ENCODE results near the gene PXK. TPM values are rescaled to one million over a fixed set of nuclear protein-coding genes. Genes with fewer than 3 reads are reported as not detected.

Gene PXK
- total and polyA plus RNA-seq, 10 of the 15 experiments (the other 5 are each of a cell fraction or from before 2014, with no cell fraction given), result 8.4 to 38.0 (median 27.6) TPM

- TF ChIP-seq NBN (IDR thresholded peaks at IDR 0.05), result 0 out of 2 replicates have a peak, but pooled peaks have one; percentile 14
- TF ChIP-seq POU2F2 (IDR thresholded peaks at IDR 0.05; ENCODE audit: borderline replicate concordance, low read depth, low read length), result peak; percentile 12; the same call in 1 of the 3 replicates
- peak; percentile 44 for TF ChIP-seq RUNX3 (IDR thresholded peaks at IDR 0.05; ENCODE audit: low read length)
- peak; percentile 48; the same call in 1 of the 2 replicates for TF ChIP-seq CREM (IDR thresholded peaks at IDR 0.05; ENCODE audit: low read depth)
- peak; percentile 35; the same call in 1 of the 2 replicates for TF ChIP-seq TCF12 (IDR thresholded peaks at IDR 0.05; ENCODE audit: low read depth, low read length)
- TF ChIP-seq CBX3 (IDR thresholded peaks at IDR 0.05; ENCODE audit: borderline replicate concordance, low read depth), result no peak
- TF ChIP-seq MTA3 (IDR thresholded peaks at IDR 0.05; ENCODE audit: borderline replicate concordance, low read length), result 0 out of 2 replicates have a peak, but pooled peaks have one; percentile 12
- 0 out of 2 replicates have a peak, but pooled peaks have one; percentile 11 for TF ChIP-seq RELB (IDR thresholded peaks at IDR 0.05; ENCODE audit: low read depth)
- peak; percentile 40; the same call in 1 of the 2 replicates for TF ChIP-seq BCL11A (IDR thresholded peaks at IDR 0.05; ENCODE audit: low read depth, low read length)
- TF ChIP-seq, protein P1, sequence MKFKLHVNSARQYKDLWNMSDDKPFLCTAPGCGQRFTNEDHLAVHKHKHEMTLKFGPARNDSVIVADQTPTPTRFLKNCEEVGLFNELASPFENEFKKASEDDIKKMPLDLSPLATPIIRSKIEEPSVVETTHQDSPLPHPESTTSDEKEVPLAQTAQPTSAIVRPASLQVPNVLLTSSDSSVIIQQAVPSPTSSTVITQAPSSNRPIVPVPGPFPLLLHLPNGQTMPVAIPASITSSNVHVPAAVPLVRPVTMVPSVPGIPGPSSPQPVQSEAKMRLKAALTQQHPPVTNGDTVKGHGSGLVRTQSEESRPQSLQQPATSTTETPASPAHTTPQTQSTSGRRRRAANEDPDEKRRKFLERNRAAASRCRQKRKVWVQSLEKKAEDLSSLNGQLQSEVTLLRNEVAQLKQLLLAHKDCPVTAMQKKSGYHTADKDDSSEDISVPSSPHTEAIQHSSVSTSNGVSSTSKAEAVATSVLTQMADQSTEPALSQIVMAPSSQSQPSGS (IDR thresholded peaks at IDR 0.05; ENCODE audit: low read length), result no peak
- TF ChIP-seq BHLHE40 (IDR thresholded peaks at IDR 0.05; ENCODE audit: borderline replicate concordance in 1 of 2, low read depth in 2 of 2, low read length in 1 of 2), result peak in 1 of 2 experiments; percentile 14; a peak in 1 of 4 replicates
- TF ChIP-seq EGR1 (IDR thresholded peaks at IDR 0.05; ENCODE audit: borderline replicate concordance in 1 of 2, low read depth in 2 of 2, low read length in 2 of 2), result no peak
- no peak for TF ChIP-seq HDGF (IDR thresholded peaks at IDR 0.05)
- peak; percentile 78; the same call in 1 of the 2 replicates for TF ChIP-seq SPI1 (IDR thresholded peaks at IDR 0.05; ENCODE audit: borderline replicate concordance, insufficient read depth, low read depth, low read length)
- no peak for TF ChIP-seq ZNF207 (IDR thresholded peaks at IDR 0.05; ENCODE audit: borderline replicate concordance)
- TF ChIP-seq, protein P2, sequence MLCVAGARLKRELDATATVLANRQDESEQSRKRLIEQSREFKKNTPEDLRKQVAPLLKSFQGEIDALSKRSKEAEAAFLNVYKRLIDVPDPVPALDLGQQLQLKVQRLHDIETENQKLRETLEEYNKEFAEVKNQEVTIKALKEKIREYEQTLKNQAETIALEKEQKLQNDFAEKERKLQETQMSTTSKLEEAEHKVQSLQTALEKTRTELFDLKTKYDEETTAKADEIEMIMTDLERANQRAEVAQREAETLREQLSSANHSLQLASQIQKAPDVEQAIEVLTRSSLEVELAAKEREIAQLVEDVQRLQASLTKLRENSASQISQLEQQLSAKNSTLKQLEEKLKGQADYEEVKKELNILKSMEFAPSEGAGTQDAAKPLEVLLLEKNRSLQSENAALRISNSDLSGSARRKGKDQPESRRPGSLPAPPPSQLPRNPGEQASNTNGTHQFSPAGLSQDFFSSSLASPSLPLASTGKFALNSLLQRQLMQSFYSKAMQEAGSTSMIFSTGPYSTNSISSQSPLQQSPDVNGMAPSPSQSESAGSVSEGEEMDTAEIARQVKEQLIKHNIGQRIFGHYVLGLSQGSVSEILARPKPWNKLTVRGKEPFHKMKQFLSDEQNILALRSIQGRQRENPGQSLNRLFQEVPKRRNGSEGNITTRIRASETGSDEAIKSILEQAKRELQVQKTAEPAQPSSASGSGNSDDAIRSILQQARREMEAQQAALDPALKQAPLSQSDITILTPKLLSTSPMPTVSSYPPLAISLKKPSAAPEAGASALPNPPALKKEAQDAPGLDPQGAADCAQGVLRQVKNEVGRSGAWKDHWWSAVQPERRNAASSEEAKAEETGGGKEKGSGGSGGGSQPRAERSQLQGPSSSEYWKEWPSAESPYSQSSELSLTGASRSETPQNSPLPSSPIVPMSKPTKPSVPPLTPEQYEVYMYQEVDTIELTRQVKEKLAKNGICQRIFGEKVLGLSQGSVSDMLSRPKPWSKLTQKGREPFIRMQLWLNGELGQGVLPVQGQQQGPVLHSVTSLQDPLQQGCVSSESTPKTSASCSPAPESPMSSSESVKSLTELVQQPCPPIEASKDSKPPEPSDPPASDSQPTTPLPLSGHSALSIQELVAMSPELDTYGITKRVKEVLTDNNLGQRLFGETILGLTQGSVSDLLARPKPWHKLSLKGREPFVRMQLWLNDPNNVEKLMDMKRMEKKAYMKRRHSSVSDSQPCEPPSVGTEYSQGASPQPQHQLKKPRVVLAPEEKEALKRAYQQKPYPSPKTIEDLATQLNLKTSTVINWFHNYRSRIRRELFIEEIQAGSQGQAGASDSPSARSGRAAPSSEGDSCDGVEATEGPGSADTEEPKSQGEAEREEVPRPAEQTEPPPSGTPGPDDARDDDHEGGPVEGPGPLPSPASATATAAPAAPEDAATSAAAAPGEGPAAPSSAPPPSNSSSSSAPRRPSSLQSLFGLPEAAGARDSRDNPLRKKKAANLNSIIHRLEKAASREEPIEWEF (IDR thresholded peaks at IDR 0.05; ENCODE audit: insufficient replicate concordance, low read depth, low read length), result no peak
- Histone ChIP-seq H3K4me1 (ENCODE audit: control insufficient read depth, insufficient read depth, low read length) (peaks cover 59% of the 10 kb centered on the region), H3K9ac (ENCODE audit: control insufficient read depth, insufficient read depth, low read length) (no peak overlapping the region), H3K27me3 (replicated peaks in 1 of 2; ENCODE audit: control insufficient read depth in 2 of 2, insufficient read depth in 2 of 2, low read length in 1 of 2) (no peaks in the 10 kb centered on the region), H3K27ac (ENCODE audit: control insufficient read depth, insufficient read depth) (no peak overlapping the region), H3K79me2 (ENCODE audit: control insufficient read depth, insufficient read depth, low read length) (peaks cover 7% of the 10 kb centered on the region), H3K4me3 (peak overlapping the region; percentile 18; the same call in 1 of the 2 replicates), H3K9me3 (replicated peaks; ENCODE audit: control insufficient read depth, insufficient read depth, low read length) (no peaks in the 10 kb centered on the region), H2AFZ (ENCODE audit: control insufficient read depth, low read depth, low read length) (no peak overlapping the region), H3K4me2 (ENCODE audit: control insufficient read depth, insufficient read depth) (peak overlapping the region; percentile 9; the same call in 1 of the 2 replicates), H4K20me1 (ENCODE audit: control insufficient read depth, insufficient read depth) (no peaks in the 10 kb centered on the region), H3K36me3 (ENCODE audit: control insufficient read depth in 2 of 2, insufficient read depth in 2 of 2, low read length in 1 of 2) (no peaks in the 10 kb centered on the region)
- WGBS (ENCODE audit: insufficient coverage, insufficient replicate concordance, low lambda C conversion rate, missing lambda C conversion rate), result 39% methylated on average over 8 of the region's 8 CpGs
- DNase-seq (ENCODE audit: low read depth, low spot score) (no peak), ATAC-seq (peak; percentile 70), FAIRE-seq (peak; percentile 38)
- SMC1A ChIA-PET (ENCODE audit: uncharacterized antibody, unreplicated experiment), result interaction anchor here (1.0 to 15.0 kb wide), 9 partner anchors 10 to 280 kb away, joined by 3 to 324 read pairs (median 5); partner anchors contain the start of genes HTD2, PXK and RPP14
- in situ Hi-C loops (cut with MboI) (no loop called here), intact Hi-C loops (cut with micrococcal nuclease; ENCODE audit: unreplicated experiment) (no loop called here)
- POLR2A ChIA-PET, result interaction anchor here (1.8 to 12.7 kb wide), 3 partner anchors 8 to 19 kb away, joined by 9 to 221 read pairs (median 14); partner anchors contain the start of gene PXK
- RAD21 ChIA-PET (ENCODE audit: unreplicated experiment), result interaction anchor here (0.7 to 2.9 kb wide), 7 partner anchors 11 to 158 kb away, joined by 3 to 30 read pairs (median 7); partner anchors contain the start of genes HTD2 and RPP14
- no TSS peak for BruUV-seq (replicated peaks)
- CTCF ChIA-PET, result interaction anchor here (0.7 to 12.5 kb wide), 9 partner anchors 9 to 177 kb away, joined by 3 to 204 read pairs (median 8); partner anchors contain the start of genes HTD2, PXK and RPP14
Observed at GRCh38 chr3:58355179-58355578, 22.5 kb downstream of the PXK start.
